Activated T-helper 2 cell treated with anti-CD3 and anti-CD28 coated beads, Interferon-gamma antibody, Interleukin-2, Interleukin-4, amounts not matched to agents 10 μg/mL and 5 μg/mL and 100 μg/mL, durations not matched to agents 14 hours and 24 hours and 36 hours (primary cell): ENCODE measurements around the gene KRT85. TPM values are rescaled to one million over a fixed set of nuclear protein-coding genes. Genes with fewer than 3 reads are reported as not detected.
"Not testable (repeated sequence)": the region's sequence is repeated elsewhere in the genome, so short reads cannot be mapped to it uniquely, and the experiment has no call there.

Experiments
- DNase-seq: peaks from one replicate; pipeline ENCODE4 v3.0.0; 2021; ENCODE audit warnings: low spot score
- H3K27ac Mint-ChIP-seq: one replicate; pipeline ENCODE4 v1.8.0; 2021; ENCODE audit warnings: mixed read lengths
- H3K27me3 Mint-ChIP-seq: one replicate; pipeline ENCODE4 v1.8.0; 2021; ENCODE audit warnings: low read depth, mixed read lengths
- H3K36me3 Mint-ChIP-seq: one replicate; pipeline ENCODE4 v1.8.0; 2021; ENCODE audit warnings: low read depth, mixed read lengths
- H3K4me1 Mint-ChIP-seq: one replicate; pipeline ENCODE4 v1.8.0; 2021; ENCODE audit warnings: low read depth, mixed read lengths
- H3K4me3 Mint-ChIP-seq: one replicate; pipeline ENCODE4 v1.8.0; 2021; ENCODE audit warnings: low read depth, mild to moderate bottlenecking, moderate library complexity, mixed read lengths
- H3K9me3 Mint-ChIP-seq: one replicate; pipeline ENCODE4 v1.8.0; 2021; ENCODE audit warnings: mixed read lengths
- intact Hi-C: fragments of 100-400 bp; cut with micrococcal nuclease; formaldehyde crosslinking; loops from one replicate; pipeline ENCODE4 v1.15.1; 2023
- total RNA-seq: library from RNA; stranded (reverse); gene quantifications from 2 replicates; pipeline ENCODE4 v1.2.3, GENCODE V29; 2022

The KRT85 gene
- not detected in 2 replicates for total RNA-seq

GRCh38 chr12:52366738-52367485 is at the start of gene KRT85:
Gene KRT85, minus strand, starts transcription at chr12:52367481. Its CDS starts 76 bp downstream, at chr12:52367405.
- Mint-ChIP-seq H3K4me3 (no peak within 1 kb of the TSS), H3K36me3 (no peaks in the 10 kb centered on the region), H3K27ac (no peak within 1 kb of the TSS), H3K9me3 (no peaks in the 10 kb centered on the region), H3K27me3 (no peaks in the 10 kb centered on the region), H3K4me1 (no peaks in the 10 kb centered on the region)
- no peak for DNase-seq
- intact Hi-C loops = no loop called here

- H3K9me3 Mint-ChIP-seq = no peaks in the 10 kb centered on the region
- no peaks in the 10 kb centered on the region for H3K36me3 Mint-ChIP-seq
- H3K27me3 Mint-ChIP-seq = no peaks in the 10 kb centered on the region
- H3K4me1 Mint-ChIP-seq = no peaks in the 10 kb centered on the region
- intact Hi-C loops = no loop called here
- no peak overlapping the region for H3K4me3 Mint-ChIP-seq
- no peak overlapping the region for H3K27ac Mint-ChIP-seq
- DNase-seq = no peak
Measured at GRCh38 chr12:52416795-52417194, 49.5 kb upstream of the KRT85 start.

GRCh38 chr12:52415870-52416750 is 48.8 kb upstream of the KRT85 start:
- Mint-ChIP-seq H3K27ac (no peak overlapping the region), H3K36me3 (no peaks in the 10 kb centered on the region), H3K4me1 (no peaks in the 10 kb centered on the region), H3K4me3 (no peak overlapping the region), H3K27me3 (no peaks in the 10 kb centered on the region), H3K9me3 (no peaks in the 10 kb centered on the region)
- intact Hi-C loops = no loop called here
- DNase-seq = no peak

- Mint-ChIP-seq H3K4me3 (no peak overlapping the region), H3K4me1 (no peaks in the 10 kb centered on the region), H3K9me3 (no peaks in the 10 kb centered on the region), H3K27me3 (no peaks in the 10 kb centered on the region), H3K27ac (no peak overlapping the region), H3K36me3 (no peaks in the 10 kb centered on the region)
- no peak for DNase-seq
- intact Hi-C loops = no loop called here
Measured at GRCh38 chr12:52414936-52415335, 47.7 kb upstream of the KRT85 start.

- DNase-seq = no peak
- intact Hi-C loops = no loop called here
- H3K4me1 Mint-ChIP-seq = no peaks in the 10 kb centered on the region
- no peaks in the 10 kb centered on the region for H3K36me3 Mint-ChIP-seq
- H3K27ac Mint-ChIP-seq = no peak overlapping the region
- H3K27me3 Mint-ChIP-seq = no peaks in the 10 kb centered on the region
- H3K4me3 Mint-ChIP-seq = no peak overlapping the region
- H3K9me3 Mint-ChIP-seq = no peaks in the 10 kb centered on the region
Measured at GRCh38 chr12:52413782-52414345, 46.6 kb upstream of the KRT85 start.

- H3K4me3 Mint-ChIP-seq = no peak overlapping the region
- H3K9me3 Mint-ChIP-seq = no peaks in the 10 kb centered on the region
- H3K4me1 Mint-ChIP-seq = no peaks in the 10 kb centered on the region
- H3K36me3 Mint-ChIP-seq = no peaks in the 10 kb centered on the region
- intact Hi-C loops = no loop called here
- no peak overlapping the region for H3K27ac Mint-ChIP-seq
- no peak for DNase-seq
- H3K27me3 Mint-ChIP-seq = no peaks in the 10 kb centered on the region
Measured at GRCh38 chr12:52413202-52413601, 45.9 kb upstream of the KRT85 start.

GRCh38 chr12:52411815-52412214 is 44.5 kb upstream of the KRT85 start:
- DNase-seq = no peak
- intact Hi-C loops = no loop called here
- H3K4me1 Mint-ChIP-seq = no peaks in the 10 kb centered on the region
- no peak overlapping the region for H3K27ac Mint-ChIP-seq
- no peaks in the 10 kb centered on the region for H3K9me3 Mint-ChIP-seq
- H3K36me3 Mint-ChIP-seq = no peaks in the 10 kb centered on the region
- H3K27me3 Mint-ChIP-seq = no peaks in the 10 kb centered on the region
- H3K4me3 Mint-ChIP-seq = no peak overlapping the region

GRCh38 chr12:52410589-52411248 is 43.4 kb upstream of the KRT85 start:
- intact Hi-C loops, H3K36me3 Mint-ChIP-seq, H3K27ac Mint-ChIP-seq, H3K4me3 Mint-ChIP-seq, H3K9me3 Mint-ChIP-seq, H3K4me1 Mint-ChIP-seq, DNase-seq, H3K27me3 Mint-ChIP-seq: not testable (repeated sequence)

- DNase-seq = no peak
- no peak overlapping the region for H3K27ac Mint-ChIP-seq
- no peaks in the 10 kb centered on the region for H3K4me1 Mint-ChIP-seq
- intact Hi-C loops = no loop called here
- no peak overlapping the region for H3K4me3 Mint-ChIP-seq
- H3K27me3 Mint-ChIP-seq = no peaks in the 10 kb centered on the region
- no peaks in the 10 kb centered on the region for H3K9me3 Mint-ChIP-seq
- no peaks in the 10 kb centered on the region for H3K36me3 Mint-ChIP-seq
Measured at GRCh38 chr12:52407918-52408317, 40.6 kb upstream of the KRT85 start.

GRCh38 chr12:52405922-52406385 is 38.7 kb upstream of the KRT85 start, which contains the start of gene KRT82:
Gene KRT82, minus strand, starts transcription at chr12:52406335. Its CDS starts 58 bp downstream, at chr12:52406277.
- Mint-ChIP-seq H3K27me3 (no peaks in the 10 kb centered on the region), H3K27ac (no peak within 1 kb of the TSS), H3K4me1 (no peaks in the 10 kb centered on the region), H3K36me3 (no peaks in the 10 kb centered on the region), H3K9me3 (no peaks in the 10 kb centered on the region), H3K4me3 (no peak within 1 kb of the TSS)
- intact Hi-C loops = no loop called here
- no peak for DNase-seq

GRCh38 chr12:52404951-52405350 is 37.7 kb upstream of the KRT85 start:
- no peaks in the 10 kb centered on the region for H3K36me3 Mint-ChIP-seq
- no peaks in the 10 kb centered on the region for H3K4me1 Mint-ChIP-seq
- no peak overlapping the region for H3K4me3 Mint-ChIP-seq
- intact Hi-C loops = no loop called here
- H3K27me3 Mint-ChIP-seq = no peaks in the 10 kb centered on the region
- H3K9me3 Mint-ChIP-seq = no peaks in the 10 kb centered on the region
- no peak for DNase-seq
- no peak overlapping the region for H3K27ac Mint-ChIP-seq

GRCh38 chr12:52403561-52403960 is 36.3 kb upstream of the KRT85 start:
- intact Hi-C loops = no loop called here

More at GRCh38 chr12:52403561-52403960, 36.3 kb upstream of the KRT85 start:
- Mint-ChIP-seq H3K27ac (no peak overlapping the region), H3K4me1 (no peaks in the 10 kb centered on the region), H3K27me3 (no peaks in the 10 kb centered on the region), H3K36me3 (no peaks in the 10 kb centered on the region), H3K9me3 (no peaks in the 10 kb centered on the region), H3K4me3 (no peak overlapping the region)
- no peak for DNase-seq
